ENCODE data around the gene SWI5.

- TF ChIP-seq POLR2A (IDR thresholded peaks at IDR 0.05) = no peak
- TF ChIP-seq, protein P1, sequence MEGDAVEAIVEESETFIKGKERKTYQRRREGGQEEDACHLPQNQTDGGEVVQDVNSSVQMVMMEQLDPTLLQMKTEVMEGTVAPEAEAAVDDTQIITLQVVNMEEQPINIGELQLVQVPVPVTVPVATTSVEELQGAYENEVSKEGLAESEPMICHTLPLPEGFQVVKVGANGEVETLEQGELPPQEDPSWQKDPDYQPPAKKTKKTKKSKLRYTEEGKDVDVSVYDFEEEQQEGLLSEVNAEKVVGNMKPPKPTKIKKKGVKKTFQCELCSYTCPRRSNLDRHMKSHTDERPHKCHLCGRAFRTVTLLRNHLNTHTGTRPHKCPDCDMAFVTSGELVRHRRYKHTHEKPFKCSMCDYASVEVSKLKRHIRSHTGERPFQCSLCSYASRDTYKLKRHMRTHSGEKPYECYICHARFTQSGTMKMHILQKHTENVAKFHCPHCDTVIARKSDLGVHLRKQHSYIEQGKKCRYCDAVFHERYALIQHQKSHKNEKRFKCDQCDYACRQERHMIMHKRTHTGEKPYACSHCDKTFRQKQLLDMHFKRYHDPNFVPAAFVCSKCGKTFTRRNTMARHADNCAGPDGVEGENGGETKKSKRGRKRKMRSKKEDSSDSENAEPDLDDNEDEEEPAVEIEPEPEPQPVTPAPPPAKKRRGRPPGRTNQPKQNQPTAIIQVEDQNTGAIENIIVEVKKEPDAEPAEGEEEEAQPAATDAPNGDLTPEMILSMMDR (IDR thresholded peaks at IDR 0.05) = no peak
Measured at GRCh38 chr9:128231638-128232527, 44.2 kb upstream of the SWI5 start.
